Measurements from ENCODE around the gene C10orf90.

C10orf90 gene

DNA sequence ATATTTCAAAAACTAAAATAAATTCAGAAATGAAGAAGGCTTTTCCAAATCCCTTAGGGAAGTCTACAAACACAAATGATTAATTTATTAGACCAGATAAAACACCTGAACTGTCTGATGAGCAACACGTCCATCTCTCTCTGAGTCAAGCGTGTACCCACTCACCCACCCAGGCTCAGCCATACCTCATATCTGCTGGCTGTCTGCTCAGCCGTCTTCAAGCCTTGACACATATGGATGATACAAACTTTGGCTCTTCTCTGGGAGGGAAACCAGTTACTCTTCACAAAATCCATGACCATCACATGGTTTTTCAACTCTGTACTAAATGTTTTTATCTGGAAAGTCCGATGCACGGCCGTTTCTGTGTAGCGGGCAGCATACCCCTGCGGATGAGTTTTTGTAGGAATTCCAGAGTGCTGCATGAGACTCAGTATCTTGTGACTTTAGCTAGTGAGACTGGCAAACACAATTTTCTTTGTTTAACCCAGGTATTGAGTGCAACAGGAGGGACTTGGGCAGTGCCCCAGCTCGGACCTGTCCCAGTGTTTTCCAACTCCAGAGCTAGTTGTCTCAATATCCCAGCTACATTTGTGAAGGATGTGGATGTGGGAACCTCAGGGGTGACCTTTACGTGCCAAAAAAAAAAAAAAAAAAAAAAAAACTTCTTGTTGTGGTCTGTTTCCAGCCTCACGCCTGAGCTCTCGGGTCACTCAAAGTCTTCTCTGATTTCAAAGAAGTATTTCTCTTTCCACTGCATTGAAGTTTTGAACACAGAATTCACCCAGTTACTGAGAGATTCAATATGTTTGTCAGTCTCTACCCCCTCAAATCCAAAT lies at the start of gene C10orf90:
TSS of gene C10orf90 (minus strand) at position 638 of the 839 bp plus-strand sequence. CDS start at position 425, 213 bp downstream.
- no peak for DNase-seq

GRCh38 chr10:126716366-126716765 lies 45.9 kb upstream of the C10orf90 start:
- DNase-seq, result no peak

DNA sequence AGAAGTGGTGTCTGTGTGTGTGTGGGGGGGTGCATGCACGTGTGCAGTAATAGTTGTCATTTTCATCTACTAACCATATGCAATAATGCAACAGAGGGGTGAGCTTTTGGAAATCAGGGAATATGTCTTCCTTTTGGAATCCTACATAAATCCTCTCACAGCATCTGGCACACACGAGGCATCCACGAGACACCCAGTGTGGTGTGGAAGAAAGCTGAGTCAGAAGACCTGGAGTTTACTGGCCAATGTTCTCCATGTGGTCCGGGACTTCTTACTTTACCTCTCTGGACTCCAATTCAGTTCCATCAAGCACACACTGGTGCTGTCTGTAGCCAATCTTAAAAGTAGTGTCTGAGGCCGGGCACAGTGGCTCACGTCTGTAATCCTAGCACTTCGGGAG lies 43.1 kb upstream of the C10orf90 start:
- no peak for DNase-seq

DNA sequence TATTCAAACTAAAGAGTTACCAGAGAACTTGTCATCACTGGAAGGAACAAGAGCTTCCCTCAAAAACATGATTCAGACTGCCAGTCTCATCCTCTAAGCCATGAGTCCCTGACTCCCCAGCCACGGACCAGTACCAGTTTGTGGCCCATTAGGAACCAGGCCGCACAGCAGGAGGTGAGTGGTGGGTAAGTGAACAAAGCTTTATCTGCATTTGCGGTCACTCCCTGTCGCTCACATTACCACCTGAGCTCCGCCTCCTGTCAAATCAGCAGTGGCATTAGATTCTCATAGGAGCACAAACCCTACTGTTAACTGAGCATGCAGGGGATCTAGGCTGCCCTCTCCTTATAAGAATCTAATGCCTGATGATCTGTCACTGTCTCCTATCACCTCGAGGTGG lies 42.2 kb upstream of the C10orf90 start:
- no peak for DNase-seq

- DNase-seq, result no peak
Measured at GRCh38 chr10:126705951-126706565, 35.6 kb upstream of the C10orf90 start.

GRCh38 chr10:126705131-126705530 lies 34.6 kb upstream of the C10orf90 start:
- DNase-seq, result no peak

DNA sequence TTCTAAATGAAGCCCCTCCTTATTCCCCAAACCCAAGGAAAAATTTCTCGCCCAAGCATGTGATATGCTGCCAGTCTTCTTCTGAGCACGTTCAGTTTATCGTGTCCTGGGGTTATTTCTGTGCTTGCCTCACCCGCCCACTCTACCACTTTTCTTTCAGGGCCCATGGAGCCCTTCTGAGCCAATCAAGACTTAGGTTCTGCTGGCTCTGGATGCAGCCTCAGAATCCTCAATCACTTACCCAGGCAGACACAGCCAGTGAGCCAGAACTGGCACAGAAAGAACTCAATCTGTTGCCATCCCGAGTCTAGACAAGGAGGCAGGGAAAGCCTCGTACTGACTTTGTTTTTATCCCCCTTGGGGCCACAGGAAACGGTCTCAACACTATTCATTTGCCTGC lies 34.2 kb upstream of the C10orf90 start:
- DNase-seq, result no peak

DNA sequence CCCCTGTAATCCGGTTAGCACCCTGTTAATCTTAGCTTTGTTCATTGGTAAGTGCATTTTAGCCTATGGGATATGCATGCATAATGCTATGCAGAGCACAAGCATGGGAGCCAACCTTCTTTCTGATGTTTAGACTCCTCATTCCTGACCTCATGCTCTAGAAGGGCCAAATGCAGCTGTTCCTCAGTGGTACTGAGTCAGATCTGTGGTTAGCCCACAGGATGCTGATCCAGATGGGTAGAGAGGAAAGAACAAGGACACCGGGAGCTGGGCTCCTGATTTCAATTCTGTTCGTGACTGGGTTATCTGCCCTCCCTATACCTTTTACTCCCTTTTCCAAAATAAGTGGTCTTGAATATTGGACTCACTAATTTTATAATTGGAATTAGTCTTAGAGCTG lies 31.7 kb upstream of the C10orf90 start:
- DNase-seq, result no peak

DNA sequence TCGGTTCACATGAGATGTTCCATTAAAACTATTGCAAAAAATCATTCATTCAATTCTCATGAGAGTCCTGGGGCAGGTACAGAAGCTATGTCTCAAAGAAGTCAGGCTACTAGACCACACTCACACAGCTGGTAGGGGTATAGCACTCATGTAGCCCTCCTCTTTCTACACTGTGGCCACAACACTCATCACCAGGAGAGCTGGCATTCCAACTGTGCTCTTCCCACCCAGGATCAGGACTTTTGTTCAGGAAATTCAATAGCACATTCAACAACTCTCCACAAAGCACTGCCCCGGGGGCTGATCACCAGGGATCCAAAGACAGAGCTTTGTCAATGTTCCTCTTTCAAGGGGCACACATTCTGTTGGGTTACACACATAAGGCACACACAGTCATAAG lies 31.0 kb upstream of the C10orf90 start:
- no peak for DNase-seq

DNA sequence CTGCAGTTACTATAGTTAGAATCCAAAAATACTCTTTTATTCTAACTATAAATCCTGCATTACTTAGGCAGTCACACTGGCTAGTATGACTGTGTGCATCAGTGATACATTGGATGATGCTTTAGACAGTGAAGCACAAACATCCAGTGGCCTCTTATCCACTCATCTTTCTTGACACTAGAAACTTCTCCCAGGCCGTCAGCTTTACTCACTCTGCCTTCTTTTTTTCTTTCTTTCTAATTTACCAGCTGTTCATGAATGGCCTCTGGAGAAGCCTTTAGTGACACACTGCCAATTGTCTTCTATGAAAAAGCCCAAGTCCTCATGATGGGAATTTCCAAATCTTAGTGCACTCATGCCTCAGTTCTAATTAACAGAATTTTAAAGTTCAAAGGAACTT lies 26.2 kb upstream of the C10orf90 start:
- DNase-seq, result no peak

DNA sequence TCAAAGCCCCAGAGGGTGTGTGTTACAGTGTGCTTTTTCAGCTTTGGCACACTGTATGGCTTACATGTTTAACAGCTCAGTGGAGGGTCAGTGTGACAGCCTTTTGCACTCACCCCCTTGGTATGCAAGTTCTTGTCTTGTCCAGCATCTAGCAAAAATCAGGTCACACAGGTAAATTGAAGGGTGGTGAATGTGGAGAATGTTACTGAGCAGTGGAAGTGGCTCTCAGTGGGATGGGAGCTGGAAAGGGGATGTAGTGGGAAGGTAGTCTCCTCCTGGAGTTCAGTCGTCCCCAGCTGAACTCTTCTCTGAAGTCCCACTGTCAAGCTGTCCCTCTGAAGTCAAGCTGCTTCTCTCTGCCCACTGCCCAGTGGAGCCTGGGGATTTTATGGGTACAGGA lies 21.0 kb upstream of the C10orf90 start:
- no peak for DNase-seq

DNA sequence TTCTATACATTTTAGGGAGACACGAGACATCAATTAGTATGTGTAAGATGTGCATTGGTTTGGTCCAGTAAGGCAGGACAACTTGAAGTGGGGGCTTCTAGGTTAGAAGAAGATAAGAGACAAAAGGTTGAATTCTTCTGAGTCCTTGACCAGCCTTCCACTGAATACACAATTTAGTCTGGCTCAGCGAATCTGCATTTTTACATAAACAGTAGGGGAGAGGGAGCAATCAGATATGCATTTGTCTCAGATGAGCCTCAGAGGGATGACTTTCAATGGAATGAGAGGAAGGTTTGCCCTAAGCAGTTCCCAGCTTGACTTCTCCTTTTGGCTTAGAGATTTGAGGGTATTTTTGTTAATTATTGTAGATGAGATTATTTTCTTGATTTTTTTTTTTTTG lies 20.0 kb upstream of the C10orf90 start:
- DNase-seq, result no peak

DNA sequence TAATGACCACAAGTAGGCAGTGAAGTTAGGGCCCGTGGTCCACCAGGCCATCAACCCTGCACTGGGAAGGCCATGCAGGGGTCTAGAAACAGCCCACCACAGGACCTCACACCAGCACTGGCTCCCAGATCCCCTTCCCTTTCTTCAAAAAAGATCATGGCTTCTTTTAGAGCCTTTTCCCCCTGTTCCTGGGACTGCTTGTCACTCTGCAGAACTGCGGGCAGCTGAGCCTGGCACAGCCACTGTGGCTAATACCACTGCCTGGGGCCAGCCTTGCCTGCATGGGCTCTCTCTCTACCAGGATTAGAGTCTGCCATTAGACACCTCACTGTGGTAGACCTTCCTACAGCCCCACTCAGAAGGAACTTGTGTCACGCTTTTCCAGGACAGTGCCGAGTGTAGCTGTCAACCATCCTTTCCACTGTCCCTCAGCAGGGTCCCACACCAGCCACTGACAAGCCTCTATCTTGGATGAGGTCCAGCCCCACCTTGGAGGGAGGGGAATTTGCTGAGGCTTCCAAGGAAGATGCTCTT lies 19.0 kb upstream of the C10orf90 start:
- DNase-seq, result no peak

- no peak for DNase-seq
Measured at GRCh38 chr10:126687121-126687606, 16.7 kb upstream of the C10orf90 start.

DNA sequence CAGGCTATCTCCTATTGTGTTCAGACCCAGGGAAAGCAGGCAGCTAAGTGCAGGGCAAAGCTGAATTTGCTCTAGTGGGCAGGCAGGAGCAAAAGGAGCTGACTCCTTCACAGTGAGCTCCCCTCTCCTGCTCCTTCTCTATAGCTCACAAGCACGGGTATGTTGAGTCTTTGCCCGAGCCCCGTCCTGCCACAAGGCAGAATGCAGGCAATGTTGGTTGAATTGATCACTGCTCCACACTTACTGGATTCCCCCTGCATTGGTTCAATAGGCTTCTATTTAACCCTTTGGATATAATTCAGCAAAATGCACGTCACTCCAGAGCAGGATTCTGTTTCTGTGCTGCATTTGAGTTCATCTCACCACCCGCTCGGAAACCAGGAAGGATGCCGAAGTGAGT lies 16.2 kb upstream of the C10orf90 start:
- DNase-seq, result no peak

DNA sequence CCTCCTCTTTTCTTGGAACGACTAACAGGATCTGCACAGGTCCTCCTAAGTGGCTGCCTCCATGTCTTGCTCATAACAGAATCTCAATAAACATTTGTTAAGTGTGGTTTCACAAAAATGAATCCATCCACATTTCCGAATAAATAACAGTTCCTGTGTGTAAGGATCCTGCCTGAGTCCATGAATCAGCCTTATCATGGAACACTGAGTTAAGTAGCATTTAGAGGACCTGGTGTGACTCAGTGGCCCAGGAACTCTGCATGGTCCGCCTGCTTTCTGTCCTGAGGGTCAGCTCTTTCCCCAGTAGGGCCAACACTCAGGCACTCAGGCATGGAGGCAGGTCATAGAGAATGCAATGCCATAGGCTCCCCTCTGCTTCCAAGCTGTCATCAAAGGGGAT lies 15.8 kb upstream of the C10orf90 start:
- DNase-seq, result no peak

DNA sequence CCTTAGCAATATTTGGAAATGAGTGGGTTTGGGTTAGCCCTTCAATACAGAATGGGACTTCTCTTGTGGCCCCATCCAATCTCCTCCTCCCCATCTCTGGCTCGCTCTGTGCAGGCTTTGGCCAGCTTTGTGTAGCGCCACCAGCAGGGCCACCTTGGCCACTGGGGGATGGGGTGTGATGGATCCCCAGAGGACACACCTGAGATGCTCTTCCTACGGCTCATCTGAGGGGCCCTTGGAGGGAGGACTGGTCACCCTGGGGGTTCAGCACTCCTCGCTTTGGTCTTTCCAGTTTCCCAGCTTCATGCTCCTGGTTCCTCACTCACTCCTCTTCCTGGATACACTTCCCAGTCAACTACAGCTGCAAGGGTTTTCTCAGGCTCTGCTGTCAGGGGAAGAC lies 15.3 kb upstream of the C10orf90 start:
- DNase-seq, result no peak

DNA sequence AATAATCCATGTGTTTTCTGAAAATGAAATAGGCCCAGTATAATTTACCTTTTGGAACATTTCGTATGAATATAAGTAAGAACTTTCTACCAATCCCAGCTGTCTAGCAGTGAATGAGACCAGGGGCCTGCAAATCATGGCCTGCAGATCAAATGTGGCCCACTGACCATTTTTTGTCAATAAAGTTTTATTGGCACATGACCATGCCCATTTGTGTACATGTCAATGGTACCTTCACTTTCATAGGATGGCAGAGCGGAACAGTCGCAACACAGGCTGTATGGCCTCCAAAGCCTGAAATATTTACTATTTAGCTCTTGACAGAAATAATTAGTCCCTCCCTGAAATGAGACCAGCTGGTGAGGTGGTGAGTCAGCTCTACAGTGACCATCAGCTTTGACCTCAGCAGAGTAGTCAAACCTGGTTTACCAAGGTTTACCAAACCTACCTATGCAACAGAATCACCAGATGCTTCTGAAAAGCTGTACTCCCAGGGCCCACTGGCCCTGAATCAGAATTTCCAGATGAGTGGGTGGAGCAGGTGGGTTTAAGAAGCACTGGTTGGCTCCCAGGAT lies 13.8 kb upstream of the C10orf90 start:
- no peak for DNase-seq

DNA sequence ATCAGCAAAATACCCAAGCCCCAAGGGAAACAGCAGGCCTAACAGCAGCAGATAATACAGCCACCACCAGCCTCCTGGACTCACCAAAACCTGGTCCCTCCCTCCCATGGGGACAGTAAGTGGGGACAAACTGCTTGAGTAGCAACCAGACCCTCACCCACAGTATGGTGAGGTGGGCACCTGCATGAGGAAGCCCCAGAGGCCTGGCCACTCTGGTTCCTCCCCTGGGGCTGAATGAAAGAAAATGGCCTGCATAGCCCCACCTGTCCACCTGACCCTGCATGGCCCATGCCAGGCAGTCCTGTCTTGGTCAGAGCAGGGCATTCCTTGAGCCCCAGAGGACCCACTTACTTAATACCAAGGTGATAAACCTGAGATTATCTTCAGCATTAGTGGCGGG lies 13.0 kb upstream of the C10orf90 start:
- DNase-seq, result no peak

DNA sequence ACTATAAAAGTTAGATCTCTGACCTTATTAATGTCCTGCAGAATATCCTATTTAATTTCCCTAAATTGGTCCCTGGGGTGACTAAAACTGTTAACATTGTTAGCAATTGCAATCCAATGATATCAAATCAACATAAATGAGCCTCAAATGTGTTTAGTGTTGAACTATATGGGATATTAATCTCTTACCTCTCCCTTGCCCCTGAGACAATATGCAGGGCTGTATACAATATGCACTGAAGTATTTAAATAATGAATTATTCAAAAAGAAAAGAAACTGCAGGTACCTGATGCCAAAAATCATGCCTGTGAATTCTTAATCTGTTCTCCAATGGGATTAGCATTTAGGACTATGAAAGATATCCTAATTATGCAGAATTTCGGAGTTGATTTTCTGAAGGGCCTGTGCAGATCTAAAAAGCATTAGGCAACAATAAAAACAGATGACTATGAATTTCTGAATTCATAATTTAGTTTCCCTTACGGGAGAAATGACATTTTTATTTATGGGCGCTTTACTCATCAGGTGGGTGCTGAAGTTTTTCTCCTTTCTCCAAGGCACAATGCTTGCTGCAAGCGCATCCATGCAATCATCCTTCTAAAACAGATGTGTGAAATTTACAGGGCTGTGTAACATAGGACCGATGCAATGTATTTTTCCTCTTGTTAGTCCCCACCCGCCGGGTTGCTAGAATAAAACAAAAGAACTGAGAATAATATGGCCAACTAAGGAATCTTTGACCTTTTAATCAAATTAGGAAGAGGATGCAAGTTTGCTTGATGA lies 5.4 kb upstream of the C10orf90 start:
- no peak for DNase-seq

GRCh38 chr10:126674741-126675515 lies 4.4 kb upstream of the C10orf90 start:
- DNase-seq, result no peak

DNA sequence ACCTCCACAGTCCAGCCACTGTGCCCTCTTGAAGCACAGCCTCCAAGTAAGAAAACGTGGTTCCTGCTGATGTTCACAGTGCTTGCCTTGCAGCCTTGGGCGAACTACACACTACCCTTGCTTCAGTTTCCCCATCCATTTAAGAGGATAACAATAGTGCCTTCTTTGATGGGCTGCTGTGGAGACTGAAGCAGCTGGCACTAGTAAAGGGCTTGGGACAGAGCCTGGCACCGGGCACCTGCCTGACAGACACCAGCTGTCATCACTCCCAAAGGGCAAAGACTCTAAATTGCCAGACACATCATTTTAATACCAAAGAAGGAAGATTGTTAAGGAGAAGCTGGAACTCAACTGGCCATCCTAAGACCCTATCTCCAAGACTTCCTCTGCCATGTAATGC lies 3.1 kb upstream of the C10orf90 start:
- no peak for DNase-seq
